Hematopoietic multipotent progenitor cell treated with erythropoietin and hydrocortisone succinate and interleukin-3 and kit ligand, for 15 days (in vitro differentiated cells): ENCODE measurements around the gene RAB14.
"Not testable (repeated sequence)": the region's sequence is repeated elsewhere in the genome, so short reads cannot be mapped to it uniquely, and the experiment has no call there.

Experiments
- DNase-seq: peaks from one replicate; pipeline ENCODE4 v3.0.0-alpha.2; 2015; ENCODE audit warnings: low spot score

Gene RAB14

DNA sequence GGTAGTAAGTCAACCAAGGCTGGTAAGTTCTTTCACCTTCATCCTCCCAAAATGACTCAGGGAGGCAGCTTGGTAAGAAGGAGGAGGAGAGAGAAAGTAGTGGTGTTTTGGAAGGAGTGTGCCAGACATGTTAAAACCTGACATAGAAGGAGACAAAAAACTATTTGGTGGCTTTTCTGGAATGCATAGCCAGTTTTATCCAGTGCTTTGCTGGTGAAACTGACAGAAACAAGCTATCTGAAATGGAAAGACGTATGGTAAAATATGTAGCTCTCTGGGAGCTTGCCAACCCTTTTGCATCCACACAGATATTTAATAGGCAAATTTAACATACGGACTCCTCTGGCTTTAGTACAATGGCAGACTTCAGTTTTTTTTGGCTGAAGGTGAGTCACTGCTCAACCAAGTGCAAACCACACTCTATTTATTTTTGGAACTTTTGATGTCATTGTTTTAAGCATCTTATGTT is 45.4 kb downstream of the RAB14 start:
- no peak for DNase-seq

DNA sequence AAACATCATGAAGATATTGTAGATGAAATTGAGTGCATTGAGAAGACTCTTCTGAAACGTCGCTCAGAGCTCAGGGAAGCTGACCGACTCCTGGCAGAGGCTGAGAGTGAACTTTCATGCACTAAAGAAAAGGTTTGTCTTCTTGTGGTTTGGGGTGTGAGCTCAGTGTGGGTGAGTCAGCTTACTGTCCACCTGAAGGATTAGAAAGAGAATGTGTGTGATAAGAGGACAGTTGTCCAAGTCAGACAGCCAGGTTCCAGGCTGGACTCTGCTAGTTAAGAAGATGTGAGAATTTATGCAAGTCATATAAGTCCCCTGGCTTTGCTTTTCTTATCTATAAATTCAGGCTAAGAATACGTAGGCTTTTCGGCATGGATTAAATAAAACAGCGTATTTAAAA is 46.9 kb downstream of the RAB14 start:
- peak; percentile 23 for DNase-seq

- peak; percentile 39 for DNase-seq
Observed at GRCh38 chr9:121153642-121154041, 48.0 kb downstream of the RAB14 start.

DNA sequence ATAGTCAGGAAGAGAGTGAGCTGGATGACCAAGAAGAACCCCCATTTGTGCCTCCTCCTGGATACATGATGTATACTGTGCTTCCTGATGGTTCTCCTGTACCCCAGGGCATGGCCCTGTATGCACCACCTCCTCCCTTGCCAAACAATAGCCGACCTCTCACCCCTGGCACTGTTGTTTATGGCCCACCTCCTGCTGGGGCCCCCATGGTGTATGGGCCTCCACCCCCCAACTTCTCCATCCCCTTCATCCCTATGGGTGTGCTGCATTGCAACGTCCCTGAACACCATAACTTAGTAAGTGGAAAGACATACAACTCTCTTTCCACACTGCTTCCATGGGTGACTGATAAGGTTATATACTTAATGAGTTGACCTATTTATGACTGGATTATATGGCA is 51.5 kb downstream of the RAB14 start:
- no peak for DNase-seq

DNA sequence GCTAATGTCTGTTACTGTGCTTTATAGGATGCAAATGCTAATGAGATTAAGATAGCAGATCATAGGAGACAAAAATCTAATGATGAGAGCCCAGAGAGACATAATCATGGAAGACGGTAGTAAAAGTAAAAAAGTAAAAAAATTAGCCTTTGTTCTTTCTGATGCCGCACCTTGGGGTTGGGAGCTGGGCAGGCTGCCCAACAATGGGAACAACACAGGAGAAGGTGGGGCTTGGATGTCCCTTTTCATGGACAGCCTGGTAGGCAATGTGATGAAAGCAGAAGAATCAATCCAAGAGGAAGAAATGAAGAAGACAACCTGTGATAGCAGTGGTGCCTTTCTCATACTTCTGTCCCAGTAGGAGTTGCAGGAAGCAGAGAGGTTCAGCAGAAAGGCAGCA is 57.2 kb downstream of the RAB14 start:
- no peak for DNase-seq

DNA sequence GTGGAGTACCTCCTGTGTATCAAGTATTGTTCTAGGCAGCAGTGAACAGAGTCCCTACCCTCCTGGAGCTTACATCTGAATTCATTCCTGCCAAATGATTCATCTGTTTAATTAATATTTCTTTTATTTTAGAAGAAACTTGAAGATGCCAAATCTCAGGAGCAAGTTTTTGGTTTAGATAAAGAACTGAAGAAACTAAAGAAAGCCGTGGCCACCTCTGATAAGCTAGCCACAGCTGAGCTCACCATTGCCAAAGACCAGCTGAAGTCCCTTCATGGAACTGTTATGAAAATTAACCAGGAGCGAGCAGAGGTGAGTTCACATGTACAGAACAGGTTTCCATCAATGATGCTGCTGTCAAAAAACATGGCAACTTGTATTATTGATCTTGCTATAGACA is 57.9 kb downstream of the RAB14 start:
- DNase-seq, result no peak

DNA sequence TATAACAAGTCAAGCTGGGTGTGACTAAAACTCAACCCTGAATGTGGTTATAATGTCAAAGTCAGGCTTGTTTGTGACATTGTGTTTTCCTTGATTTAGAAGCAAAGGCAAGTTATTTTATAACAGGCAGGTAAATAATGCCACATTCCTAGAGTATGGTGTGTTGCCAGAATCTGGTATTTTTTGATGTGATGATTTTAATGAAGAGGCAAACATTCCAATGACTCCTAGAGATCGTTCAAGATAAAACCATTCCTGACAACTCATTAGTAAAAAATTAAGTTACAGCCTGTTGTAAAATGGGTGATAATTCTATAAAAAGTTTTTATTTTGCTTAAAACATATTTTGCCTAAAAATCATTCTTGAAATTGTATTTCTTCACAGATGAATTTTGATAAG is 60.0 kb downstream of the RAB14 start:
- no peak for DNase-seq

DNA sequence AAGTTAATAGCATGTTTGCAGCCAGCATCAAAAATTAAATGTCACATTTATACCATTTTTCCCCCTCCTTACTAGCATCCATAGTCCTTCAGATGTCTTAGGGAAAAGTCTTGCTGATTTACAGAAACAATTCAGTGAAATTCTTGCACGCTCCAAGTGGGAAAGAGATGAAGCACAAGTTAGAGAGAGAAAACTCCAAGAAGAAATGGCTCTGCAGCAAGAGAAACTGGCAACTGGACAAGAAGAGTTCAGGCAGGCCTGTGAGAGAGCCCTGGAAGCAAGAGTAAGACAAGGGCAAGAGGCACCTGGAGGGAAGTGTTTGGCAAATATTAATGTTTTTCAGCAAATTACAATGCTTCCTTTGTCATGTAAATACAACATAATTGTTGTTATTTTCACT is 60.4 kb downstream of the RAB14 start:
- DNase-seq, result no peak

DNA sequence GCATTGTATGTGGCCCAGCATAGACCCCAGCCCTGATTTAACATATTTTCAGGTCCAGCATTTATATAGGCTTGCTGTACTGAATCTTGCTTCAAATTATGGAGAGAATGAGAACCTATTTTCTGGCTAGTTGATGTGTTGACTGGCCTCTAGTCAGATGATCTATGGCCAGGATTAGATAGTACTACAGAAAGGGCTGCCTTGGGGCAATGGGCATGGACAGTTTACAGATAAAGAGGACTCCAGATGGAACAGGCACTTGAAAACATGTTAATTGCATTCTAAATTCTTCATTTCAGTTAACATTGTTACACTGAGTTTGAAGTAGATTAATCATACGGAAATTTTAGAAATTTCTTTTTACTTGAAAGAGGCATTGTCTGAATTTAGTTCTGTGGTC is 61.5 kb downstream of the RAB14 start:
- DNase-seq, result no peak

DNA sequence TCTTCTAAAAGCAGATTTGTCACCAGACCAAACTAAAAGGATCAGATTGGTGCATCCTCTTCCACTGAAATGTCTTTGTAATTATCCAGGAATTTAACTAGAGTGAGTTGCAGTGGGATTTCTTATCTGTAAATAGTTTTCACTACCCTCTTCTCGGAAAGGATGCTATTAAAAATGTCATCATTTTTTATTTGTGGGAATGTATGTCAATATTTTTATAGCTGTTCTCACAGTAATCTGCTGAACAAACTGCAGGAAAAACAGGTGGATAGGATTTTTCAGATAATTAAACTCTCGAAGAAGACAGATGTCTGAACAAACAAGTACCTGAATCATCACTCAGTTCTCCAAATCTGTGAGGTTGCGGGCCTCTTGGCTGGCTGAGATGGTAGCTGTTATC is 62.7 kb downstream of the RAB14 start:
- no peak for DNase-seq

DNA sequence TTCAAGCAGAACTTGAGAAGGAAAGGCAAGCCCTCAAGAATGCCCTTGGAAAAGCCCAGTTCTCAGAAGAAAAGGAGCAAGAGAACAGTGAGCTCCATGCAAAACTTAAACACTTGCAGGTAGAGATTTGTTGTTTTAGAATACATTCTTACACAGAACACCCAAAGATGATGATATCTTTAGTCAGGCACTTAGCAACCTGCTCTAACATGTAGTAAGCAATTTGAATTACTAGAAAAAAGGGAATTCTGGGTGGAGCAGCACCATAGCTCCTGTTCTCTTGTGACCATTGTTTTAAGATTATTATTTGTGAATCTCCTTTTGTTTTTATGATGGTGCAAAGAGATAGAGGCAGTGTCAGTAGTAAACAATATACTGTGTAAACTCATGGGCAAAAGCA is 63.1 kb downstream of the RAB14 start:
- no peak for DNase-seq

- no peak for DNase-seq
Observed at GRCh38 chr9:121135642-121136041, 66.0 kb downstream of the RAB14 start.

GRCh38 chr9:121133104-121133816 is 68.4 kb downstream of the RAB14 start:
- DNase-seq, result no peak

GRCh38 chr9:121129384-121129783 is 72.3 kb downstream of the RAB14 start:
- DNase-seq, result not testable (repeated sequence)
